ENCODE measurements around the gene PKP3.

GRCh38 chr11:416051-416756 lies 22.2 kb downstream of the PKP3 start:
- TF ChIP-seq CTCF (IDR thresholded peaks at IDR 0.05; ENCODE audit: low read length), result no peak
- TF ChIP-seq EZH2phosphoT487 (IDR thresholded peaks at IDR 0.05; ENCODE audit: low read length), result no peak
- no peak for TF ChIP-seq EZH2 (optimal IDR thresholded peaks at IDR 0.05; ENCODE audit: low read depth, low read length)
